Ovary (tissue), 3 donors: ENCODE results near the gene NAALADL2.

Experiments used
- EP300 ChIP-seq: sonication (generic); formaldehyde crosslinking; IDR thresholded peaks from one replicate; pipeline ENCODE4 v1.6.1; 2017; ENCODE audit warnings: antibody characterized with exemption
- POLR2A ChIP-seq: fragments of 450-650 bp; IDR thresholded peaks from one replicate; pipeline ENCODE4 v1.6.1; 2017; ENCODE audit warnings: antibody characterized with exemption, mild to moderate bottlenecking, moderate library complexity
- TF ChIP-seq, protein P1 (sequence below), 3 donors: fragments of 450-650 bp in 2 of 3; fragments of 200-600 bp in 1 of 3; IDR thresholded peaks; one replicate each; pipeline versions ENCODE4 v1.5.1 to v1.8.0; 2016 to 2022; ENCODE audit warnings: antibody characterized with exemption in 3 of 3, mild to moderate bottlenecking in 1 of 3
- donor health status: DM: no; HTN: no; CAD: no.

DNA sequence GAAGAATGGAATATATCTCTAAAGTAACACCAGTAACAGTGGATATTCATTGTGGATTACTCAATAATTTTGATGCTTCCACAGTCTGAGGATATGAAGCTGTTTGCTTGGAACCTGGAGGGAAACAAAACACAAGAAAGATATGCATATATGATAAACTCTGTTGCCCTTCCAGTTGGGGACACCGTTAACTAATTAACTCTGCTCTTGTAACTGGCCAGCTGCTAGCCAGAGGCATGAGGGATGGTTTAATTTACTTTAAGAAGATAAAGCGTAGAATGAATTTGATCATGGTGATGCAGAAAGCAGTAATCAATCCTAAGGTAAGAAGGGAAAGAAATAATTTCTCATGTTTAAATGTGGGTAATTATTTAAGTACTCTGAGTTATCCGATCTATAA is 442.6 kb downstream of the NAALADL2 start:
- TF ChIP-seq, protein P1, sequence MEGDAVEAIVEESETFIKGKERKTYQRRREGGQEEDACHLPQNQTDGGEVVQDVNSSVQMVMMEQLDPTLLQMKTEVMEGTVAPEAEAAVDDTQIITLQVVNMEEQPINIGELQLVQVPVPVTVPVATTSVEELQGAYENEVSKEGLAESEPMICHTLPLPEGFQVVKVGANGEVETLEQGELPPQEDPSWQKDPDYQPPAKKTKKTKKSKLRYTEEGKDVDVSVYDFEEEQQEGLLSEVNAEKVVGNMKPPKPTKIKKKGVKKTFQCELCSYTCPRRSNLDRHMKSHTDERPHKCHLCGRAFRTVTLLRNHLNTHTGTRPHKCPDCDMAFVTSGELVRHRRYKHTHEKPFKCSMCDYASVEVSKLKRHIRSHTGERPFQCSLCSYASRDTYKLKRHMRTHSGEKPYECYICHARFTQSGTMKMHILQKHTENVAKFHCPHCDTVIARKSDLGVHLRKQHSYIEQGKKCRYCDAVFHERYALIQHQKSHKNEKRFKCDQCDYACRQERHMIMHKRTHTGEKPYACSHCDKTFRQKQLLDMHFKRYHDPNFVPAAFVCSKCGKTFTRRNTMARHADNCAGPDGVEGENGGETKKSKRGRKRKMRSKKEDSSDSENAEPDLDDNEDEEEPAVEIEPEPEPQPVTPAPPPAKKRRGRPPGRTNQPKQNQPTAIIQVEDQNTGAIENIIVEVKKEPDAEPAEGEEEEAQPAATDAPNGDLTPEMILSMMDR (IDR thresholded peaks at IDR 0.05) = no peak
- no peak for TF ChIP-seq POLR2A
- no peak for TF ChIP-seq EP300
